Liver (tissue), 9 donors: ENCODE results near the gene ANKRD27. TPM values are rescaled to one million over a fixed set of nuclear protein-coding genes. Genes with fewer than 3 reads are reported as not detected.

Source experiments
- DNase-seq: peaks from one replicate; pipeline ENCODE4 v3.0.0-alpha.2; 2017; ENCODE audit warnings: low spot score
- H3K27ac ChIP-seq, 2 donors: one replicate each; pipeline ENCODE4 v1.7.0; 2013; ENCODE audit warnings: inconsistent platforms in 2 of 2, low read length in 2 of 2, control low read depth in 1 of 2, low read depth in 1 of 2, mild to moderate bottlenecking in 1 of 2
- H3K27me3 ChIP-seq, 4 donors: one replicate each; pipeline versions ENCODE4 v1.6.1 to v1.7.0; 2013; ENCODE audit warnings: low read length in 3 of 4, inconsistent platforms in 1 of 4, mild to moderate bottlenecking in 1 of 4, moderate library complexity in 1 of 4; ENCODE audit not compliant: control insufficient read depth in 4 of 4, insufficient read depth in 4 of 4
- H3K36me3 ChIP-seq, 4 donors: one replicate each; pipeline versions ENCODE4 v1.6.1 to v1.7.0; 2013; ENCODE audit warnings: low read length in 3 of 4, mild to moderate bottlenecking in 3 of 4, low read depth in 1 of 4, moderate library complexity in 1 of 4; ENCODE audit not compliant: control insufficient read depth in 4 of 4, insufficient read depth in 3 of 4
- H3K4me1 ChIP-seq, 4 donors: one replicate each; pipeline versions ENCODE4 v1.6.1 to v1.7.0; 2013; ENCODE audit warnings: low read length in 3 of 4, mild to moderate bottlenecking in 3 of 4, moderate library complexity in 1 of 4; ENCODE audit not compliant: control insufficient read depth in 4 of 4, insufficient read depth in 4 of 4
- H3K4me3 ChIP-seq, 3 donors: one replicate each; pipeline versions ENCODE4 v1.6.1 to v1.7.0; 2013; ENCODE audit warnings: low read length in 3 of 3, control low read depth in 1 of 3, low read depth in 1 of 3, mild to moderate bottlenecking in 1 of 3
- H3K9ac ChIP-seq, 2 donors: one replicate each; pipeline ENCODE4 v1.7.0; 2013; ENCODE audit warnings: low read length in 2 of 2, mild to moderate bottlenecking in 2 of 2, moderate library complexity in 2 of 2, control low read depth in 1 of 2, low read depth in 1 of 2
- H3K9me3 ChIP-seq, 4 donors: one replicate each; pipeline versions ENCODE4 v1.6.1 to v1.7.0; 2013; ENCODE audit warnings: low read length in 3 of 4; ENCODE audit not compliant: control insufficient read depth in 4 of 4
- ATF3 ChIP-seq: IDR thresholded peaks from 2 replicates; pipeline ENCODE4 v1.6.1; 2016; ENCODE audit warnings: antibody characterized with exemption
- EGR1 ChIP-seq, 2 donors: IDR thresholded peaks; 2 replicates each; pipeline ENCODE4 v1.6.1; 2016 to 2018; ENCODE audit warnings: antibody characterized with exemption in 2 of 2, low read depth in 2 of 2
- FOXA1 ChIP-seq: IDR thresholded peaks from 2 replicates; pipeline ENCODE4 v1.6.1; 2016; ENCODE audit warnings: antibody characterized with exemption
- FOXA2 ChIP-seq: IDR thresholded peaks from 2 replicates; pipeline ENCODE4 v1.6.1; 2016; ENCODE audit warnings: antibody characterized with exemption
- GABPA ChIP-seq, 2 donors: IDR thresholded peaks in 1 of 2; conservative IDR thresholded peaks in 1 of 2; 2 replicates each; pipeline ENCODE4 v1.6.1; 2016; ENCODE audit warnings: antibody characterized with exemption in 2 of 2, mild to moderate bottlenecking in 1 of 2, moderate library complexity in 1 of 2
- HNF4A ChIP-seq, 2 donors: conservative IDR thresholded peaks; 2 replicates each; pipeline ENCODE4 v1.6.1; 2016; ENCODE audit warnings: antibody characterized with exemption in 2 of 2, mild to moderate bottlenecking in 2 of 2
- HNF4G ChIP-seq: IDR thresholded peaks from 2 replicates; pipeline ENCODE4 v1.6.1; 2016; ENCODE audit warnings: antibody characterized with exemption
- JUND ChIP-seq, 2 donors: IDR thresholded peaks; 2 replicates each; pipeline ENCODE4 v1.6.1; 2016; ENCODE audit warnings: antibody characterized with exemption in 2 of 2
- NR2F2 ChIP-seq: IDR thresholded peaks from 2 replicates; pipeline ENCODE4 v1.6.1; 2016; ENCODE audit warnings: antibody characterized with exemption
- RAD21 ChIP-seq, 2 donors: IDR thresholded peaks; 2 replicates each; pipeline ENCODE4 v1.6.1; 2016; ENCODE audit warnings: antibody characterized with exemption in 2 of 2, mild to moderate bottlenecking in 2 of 2
- REST ChIP-seq: IDR thresholded peaks from 2 replicates; pipeline ENCODE4 v1.6.1; 2016; ENCODE audit warnings: antibody characterized with exemption, mild to moderate bottlenecking
- RXRA ChIP-seq, 2 donors: IDR thresholded peaks; 2 replicates each; pipeline ENCODE4 v1.6.1; 2017 to 2018; ENCODE audit warnings: antibody characterized with exemption in 2 of 2, mild to moderate bottlenecking in 1 of 2
- SP1 ChIP-seq: IDR thresholded peaks from 2 replicates; pipeline ENCODE4 v1.6.1; 2018; ENCODE audit warnings: antibody characterized with exemption, mild to moderate bottlenecking
- TAF1 ChIP-seq: conservative IDR thresholded peaks from 2 replicates; pipeline ENCODE4 v1.6.1; 2016; ENCODE audit warnings: antibody characterized with exemption, mild to moderate bottlenecking
- YY1 ChIP-seq: IDR thresholded peaks from 2 replicates; pipeline ENCODE4 v1.6.1; 2016; ENCODE audit warnings: antibody characterized with exemption, mild to moderate bottlenecking
- WGBS: extraction: QIAGEN DNeasy Blood & Tissue Kit; methylation state at CpG from one replicate; pipeline ENCODE4 v1.1.7; 2013; 5-methylcytosine and 5-hydroxymethylcytosine counted together
- polyA plus RNA-seq, 2 donors: library from polyadenylated mRNA; stranded (reverse) in 1 of 2; unstranded in 1 of 2; fragments of 200-250 nt in 1 of 2; fragments of >200 nt in 1 of 2; fragmentation: Nextera tagmentation in 1 of 2; extraction: Ambion mirVana in 1 of 2; gene quantifications; one replicate each; pipeline versions ENCODE4 v1.2.1 to v1.2.3, GENCODE V29; 2013 to 2015
- total RNA-seq, 2 donors: library from RNA; depleted of rRNA; stranded (reverse); fragments of >200 nt; gene quantifications; one replicate each; pipeline ENCODE4 v1.2.3, GENCODE V29; 2014
- TF ChIP-seq, protein P1 (sequence below): IDR thresholded peaks from 2 replicates; pipeline ENCODE4 v1.6.1; 2016; ENCODE audit warnings: antibody characterized with exemption
- TF ChIP-seq, protein P2 (sequence below): fragments of 150-350 bp; IDR thresholded peaks from 2 replicates; pipeline ENCODE4 v1.5.1; 2017; ENCODE audit warnings: improper control_type of control experiment, low read depth, low read length; ENCODE audit not compliant: missing input control
- TF ChIP-seq, protein P3 (sequence below): IDR thresholded peaks from 2 replicates; pipeline ENCODE4 v1.6.1; 2016; ENCODE audit warnings: antibody characterized with exemption
- donor health status: healthy.
- donor health status: healthy.
- donor health status: healthy.
- donor health status: healthy.
- donor health status: healthy.

Gene ANKRD27
- total RNA-seq (10 to 100 TPM; 11.1 to 14.2 TPM), polyA plus RNA-seq (1 to 10 TPM; 3.4 to 4.4 TPM)

GRCh38 chr19:32674931-32675719, at the start of gene ANKRD27:
Gene ANKRD27, minus strand, starts transcription at chr19:32675180. Its CDS starts 16,165 bp downstream, at chr19:32659015.
- DNase-seq = peak; percentile 99
- H3K27ac ChIP-seq = peak within 1 kb of the TSS; percentile 42 to 63
- peak; percentile 48 for TF ChIP-seq YY1
- peak; percentile 92 for TF ChIP-seq SP1
- peak in 1 of 2 donors; percentile 16 for TF ChIP-seq RAD21 (IDR thresholded peaks at IDR 0.05)
- no peak for TF ChIP-seq GABPA (IDR thresholded peaks at IDR 0.05 in 1 of 2, conservative IDR thresholded peaks at IDR 0.05 in 1 of 2)
- no peak for TF ChIP-seq REST
- H3K4me3 ChIP-seq = peak within 1 kb of the TSS; percentile 71 to 93 (median 92)
- no peaks in the 10 kb centered on the region for H3K9me3 ChIP-seq
- H3K36me3 ChIP-seq = no peaks in the 10 kb centered on the region
- H3K4me1 ChIP-seq = peaks cover 6 to 38% (median 16%) of the 10 kb centered on the region in 4 donors
- H3K9ac ChIP-seq = no peak within 1 kb of the TSS
- peaks cover 0 to 3% (median 0%) of the 10 kb centered on the region in 4 donors for H3K27me3 ChIP-seq
- under 1% methylated on average over 75 of the region's 75 CpGs for WGBS

DNA sequence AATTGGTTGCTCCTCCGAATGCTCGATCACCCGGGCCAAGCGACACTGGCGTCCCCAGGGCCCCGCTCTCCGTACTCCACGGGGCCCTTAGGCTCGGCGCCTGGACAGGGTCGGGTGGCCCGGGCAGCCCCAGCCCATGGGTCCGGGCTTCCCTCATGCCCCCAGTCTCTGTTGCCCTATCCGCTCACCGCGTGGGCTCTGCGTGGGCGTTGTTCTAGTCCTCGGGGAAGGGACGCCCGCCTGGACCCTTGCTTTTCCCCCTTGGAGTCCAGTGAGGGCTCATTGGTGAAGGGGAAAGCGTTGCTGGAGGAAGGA, 45.9 kb upstream of the ANKRD27 start:
- Histone ChIP-seq H3K27ac (no peak overlapping the region), H3K27me3 (no peaks in the 10 kb centered on the region), H3K4me3 (no peak overlapping the region), H3K4me1 (no peaks in the 10 kb centered on the region), H3K36me3 (no peaks in the 10 kb centered on the region), H3K9me3 (no peaks in the 10 kb centered on the region), H3K9ac (no peak overlapping the region)
- DNase-seq = no peak
- WGBS = 97% methylated on average over 22 of the region's 22 CpGs
- no peak for TF ChIP-seq NR2F2
- no peak for TF ChIP-seq ATF3
- TF ChIP-seq GABPA (IDR thresholded peaks at IDR 0.05 in 1 of 2, conservative IDR thresholded peaks at IDR 0.05 in 1 of 2) = no peak
- TF ChIP-seq RAD21 (IDR thresholded peaks at IDR 0.05) = no peak
- no peak for TF ChIP-seq FOXA2
- no peak for TF ChIP-seq YY1
- TF ChIP-seq, protein P1, sequence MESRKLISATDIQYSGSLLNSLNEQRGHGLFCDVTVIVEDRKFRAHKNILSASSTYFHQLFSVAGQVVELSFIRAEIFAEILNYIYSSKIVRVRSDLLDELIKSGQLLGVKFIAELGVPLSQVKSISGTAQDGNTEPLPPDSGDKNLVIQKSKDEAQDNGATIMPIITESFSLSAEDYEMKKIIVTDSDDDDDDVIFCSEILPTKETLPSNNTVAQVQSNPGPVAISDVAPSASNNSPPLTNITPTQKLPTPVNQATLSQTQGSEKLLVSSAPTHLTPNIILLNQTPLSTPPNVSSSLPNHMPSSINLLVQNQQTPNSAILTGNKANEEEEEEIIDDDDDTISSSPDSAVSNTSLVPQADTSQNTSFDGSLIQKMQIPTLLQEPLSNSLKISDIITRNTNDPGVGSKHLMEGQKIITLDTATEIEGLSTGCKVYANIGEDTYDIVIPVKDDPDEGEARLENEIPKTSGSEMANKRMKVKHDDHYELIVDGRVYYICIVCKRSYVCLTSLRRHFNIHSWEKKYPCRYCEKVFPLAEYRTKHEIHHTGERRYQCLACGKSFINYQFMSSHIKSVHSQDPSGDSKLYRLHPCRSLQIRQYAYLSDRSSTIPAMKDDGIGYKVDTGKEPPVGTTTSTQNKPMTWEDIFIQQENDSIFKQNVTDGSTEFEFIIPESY = no peak
- no peak for TF ChIP-seq RXRA (IDR thresholded peaks at IDR 0.05)
- TF ChIP-seq JUND (IDR thresholded peaks at IDR 0.05) = no peak
- no peak for TF ChIP-seq HNF4G
- TF ChIP-seq, protein P2, sequence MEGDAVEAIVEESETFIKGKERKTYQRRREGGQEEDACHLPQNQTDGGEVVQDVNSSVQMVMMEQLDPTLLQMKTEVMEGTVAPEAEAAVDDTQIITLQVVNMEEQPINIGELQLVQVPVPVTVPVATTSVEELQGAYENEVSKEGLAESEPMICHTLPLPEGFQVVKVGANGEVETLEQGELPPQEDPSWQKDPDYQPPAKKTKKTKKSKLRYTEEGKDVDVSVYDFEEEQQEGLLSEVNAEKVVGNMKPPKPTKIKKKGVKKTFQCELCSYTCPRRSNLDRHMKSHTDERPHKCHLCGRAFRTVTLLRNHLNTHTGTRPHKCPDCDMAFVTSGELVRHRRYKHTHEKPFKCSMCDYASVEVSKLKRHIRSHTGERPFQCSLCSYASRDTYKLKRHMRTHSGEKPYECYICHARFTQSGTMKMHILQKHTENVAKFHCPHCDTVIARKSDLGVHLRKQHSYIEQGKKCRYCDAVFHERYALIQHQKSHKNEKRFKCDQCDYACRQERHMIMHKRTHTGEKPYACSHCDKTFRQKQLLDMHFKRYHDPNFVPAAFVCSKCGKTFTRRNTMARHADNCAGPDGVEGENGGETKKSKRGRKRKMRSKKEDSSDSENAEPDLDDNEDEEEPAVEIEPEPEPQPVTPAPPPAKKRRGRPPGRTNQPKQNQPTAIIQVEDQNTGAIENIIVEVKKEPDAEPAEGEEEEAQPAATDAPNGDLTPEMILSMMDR = no peak
- no peak for TF ChIP-seq REST
- no peak for TF ChIP-seq EGR1 (IDR thresholded peaks at IDR 0.05; ENCODE audit: low read depth in 2 of 2)
- TF ChIP-seq, protein P3, sequence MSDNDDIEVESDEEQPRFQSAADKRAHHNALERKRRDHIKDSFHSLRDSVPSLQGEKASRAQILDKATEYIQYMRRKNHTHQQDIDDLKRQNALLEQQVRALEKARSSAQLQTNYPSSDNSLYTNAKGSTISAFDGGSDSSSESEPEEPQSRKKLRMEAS = no peak
- TF ChIP-seq SP1 = no peak
- TF ChIP-seq TAF1 = no peak
- no peak for TF ChIP-seq FOXA1
- no peak for TF ChIP-seq HNF4A (conservative IDR thresholded peaks at IDR 0.05)
